Mesenchymal stem cell (in vitro differentiated cells and primary cell): Measurements from ENCODE around the gene AMELX.

ENCODE experiments used
- DNase-seq: peaks from one replicate; pipeline ENCODE4 v3.0.0-alpha.2; 2013
- H2AFZ ChIP-seq: one replicate; pipeline ENCODE4 v1.6.1; 2013; ENCODE audit warnings: low read depth, mild to moderate bottlenecking, control low read depth, inconsistent platforms, low read length, moderate library complexity
- H2AK5ac ChIP-seq: 2 replicates; pipeline ENCODE4 v1.6.1; 2013; ENCODE audit warnings: low read length, moderate library complexity, mild to moderate bottlenecking, inconsistent platforms; ENCODE audit not compliant: severe bottlenecking
- H2BK120ac ChIP-seq: one replicate; pipeline ENCODE4 v1.6.1; 2013; ENCODE audit warnings: low read depth, mild to moderate bottlenecking, inconsistent platforms, low read length, moderate library complexity
- H2BK12ac ChIP-seq, 2 experiments: one replicate each; pipeline ENCODE4 v1.6.1; 2013; ENCODE audit warnings: inconsistent platforms in 2 of 2, low read length in 2 of 2, mild to moderate bottlenecking in 2 of 2, moderate library complexity in 2 of 2, control low read depth in 1 of 2
- H2BK15ac ChIP-seq: one replicate; pipeline ENCODE4 v1.6.1; 2013; ENCODE audit warnings: mild to moderate bottlenecking, low read depth, inconsistent platforms; ENCODE audit not compliant: poor library complexity, severe bottlenecking
- H2BK5ac ChIP-seq: 2 replicates; pipeline ENCODE4 v1.6.1; 2013; ENCODE audit warnings: low read depth, mild to moderate bottlenecking, low read length, control low read depth, inconsistent platforms; ENCODE audit not compliant: poor library complexity, severe bottlenecking
- H3K14ac ChIP-seq, 2 experiments: one replicate each; pipeline ENCODE4 v1.6.1; 2013; ENCODE audit warnings: inconsistent platforms in 2 of 2, low read length in 2 of 2, control low read depth in 1 of 2, mild to moderate bottlenecking in 1 of 2, moderate library complexity in 1 of 2
- H3K18ac ChIP-seq, 2 experiments: one replicate each; pipeline ENCODE4 v1.6.1; 2013; ENCODE audit warnings: inconsistent platforms in 2 of 2, low read length in 2 of 2, control low read depth in 1 of 2, low read depth in 1 of 2, mild to moderate bottlenecking in 1 of 2
- H3K23ac ChIP-seq, 2 experiments: one replicate each; pipeline ENCODE4 v1.6.1; 2013; ENCODE audit warnings: inconsistent platforms in 2 of 2, low read length in 2 of 2, mild to moderate bottlenecking in 2 of 2, moderate library complexity in 2 of 2, control low read depth in 1 of 2
- H3K27ac ChIP-seq: 2 replicates; pipeline ENCODE4 v1.5.1; 2013; ENCODE audit warnings: mild to moderate bottlenecking, moderate library complexity, low read length, control low read depth, inconsistent platforms; ENCODE audit not compliant: poor library complexity, severe bottlenecking
- H3K27me3 ChIP-seq, 2 experiments: 2 replicates each; pipeline versions ENCODE4 v1.6.1 to v1.7.0; 2013; ENCODE audit warnings: low read length in 2 of 2, mild to moderate bottlenecking in 2 of 2, moderate library complexity in 2 of 2, control low read depth in 1 of 2, inconsistent platforms in 1 of 2; ENCODE audit not compliant: control insufficient read depth in 1 of 2, insufficient read depth in 1 of 2
- H3K36me3 ChIP-seq, 2 experiments: 2 replicates each; pipeline versions ENCODE4 v1.6.1 to v1.7.0; 2013; ENCODE audit warnings: low read length in 2 of 2, control low read depth in 1 of 2, inconsistent platforms in 1 of 2, low read depth in 1 of 2, mild to moderate bottlenecking in 1 of 2; ENCODE audit not compliant: insufficient read depth in 2 of 2, control insufficient read depth in 1 of 2
- H3K4ac ChIP-seq, 2 experiments: one replicate each; pipeline ENCODE4 v1.6.1; 2013; ENCODE audit warnings: inconsistent platforms in 2 of 2, low read length in 2 of 2, mild to moderate bottlenecking in 2 of 2, moderate library complexity in 2 of 2, control low read depth in 1 of 2, low read depth in 1 of 2
- H3K4me1 ChIP-seq: 2 replicates; pipeline ENCODE4 v1.6.1; 2013; ENCODE audit warnings: low read depth, low read length, control low read depth; ENCODE audit not compliant: control insufficient read depth, insufficient read depth
- H3K4me2 ChIP-seq: 2 replicates; pipeline ENCODE4 v1.6.1; 2013; ENCODE audit warnings: low read length, mild to moderate bottlenecking, inconsistent platforms; ENCODE audit not compliant: poor library complexity, severe bottlenecking
- H3K4me3 ChIP-seq, 2 experiments: 2 replicates each; pipeline versions ENCODE4 v1.5.1 to v1.7.0; 2013; ENCODE audit warnings: low read length in 2 of 2, mild to moderate bottlenecking in 2 of 2, control low read depth in 1 of 2, low read depth in 1 of 2; ENCODE audit not compliant: insufficient read depth in 1 of 2
- H3K79me1 ChIP-seq: replicated peaks from 2 replicates; pipeline ENCODE4 v1.6.1; 2013; ENCODE audit warnings: mild to moderate bottlenecking, control low read depth, low read length, inconsistent platforms; ENCODE audit not compliant: poor library complexity, severe bottlenecking
- H3K9ac ChIP-seq: 2 replicates; pipeline ENCODE4 v1.7.0; 2013; ENCODE audit warnings: mild to moderate bottlenecking, low read length, moderate library complexity
- H3K9me3 ChIP-seq: 2 replicates; pipeline ENCODE4 v1.7.0; 2013; ENCODE audit warnings: mild to moderate bottlenecking, low read length; ENCODE audit not compliant: control insufficient read depth
- H4K8ac ChIP-seq: one replicate; pipeline ENCODE4 v1.6.1; 2013; ENCODE audit warnings: inconsistent platforms, mild to moderate bottlenecking, low read length, moderate library complexity
- H4K91ac ChIP-seq: one replicate; pipeline ENCODE4 v1.6.1; 2013; ENCODE audit warnings: mild to moderate bottlenecking, low read length, inconsistent platforms
- WGBS: methylation state at CpG from one replicate; pipeline ENCODE4 v1.1.7; 2013; ENCODE audit warnings: mixed read lengths; 5-methylcytosine and 5-hydroxymethylcytosine counted together

The AMELX gene

DNA sequence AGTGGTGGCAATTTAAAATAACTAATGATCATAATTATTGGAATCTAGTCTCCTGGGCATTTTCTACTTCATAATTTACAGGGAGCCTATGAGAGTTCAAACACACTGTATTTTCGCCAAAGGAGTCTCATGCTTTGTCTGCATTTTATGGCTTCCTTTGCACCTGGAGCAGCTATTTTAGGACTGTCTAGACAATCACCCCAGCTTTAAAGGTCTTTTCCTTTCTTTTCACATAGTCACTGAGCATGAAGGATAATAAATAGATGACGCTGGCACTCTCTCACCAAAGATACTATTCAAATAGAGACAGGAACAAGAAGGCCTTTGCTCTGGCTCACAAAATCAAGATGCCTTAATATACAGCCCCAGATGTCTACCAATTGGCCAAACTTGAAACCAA, 43.0 kb downstream of the AMELX start:
- Histone ChIP-seq H3K36me3 (no peaks in the 10 kb centered on the region), H3K18ac (no peak overlapping the region), H2BK5ac (no peak overlapping the region), H3K27ac (no peak overlapping the region), H4K8ac (no peak overlapping the region), H2BK15ac (no peak overlapping the region), H3K4ac (no peak overlapping the region), H2BK120ac (no peak overlapping the region), H3K4me1 (no peaks in the 10 kb centered on the region), H3K27me3 (no peaks in the 10 kb centered on the region), H2AFZ (no peak overlapping the region), H2BK12ac (no peak overlapping the region), H2AK5ac (no peak overlapping the region), H3K23ac (no peak overlapping the region), H3K79me1 (no peaks in the 10 kb centered on the region), H3K4me3 (no peak overlapping the region), H3K14ac (no peak overlapping the region), H3K9ac (no peak overlapping the region), H4K91ac (no peak overlapping the region), H3K9me3 (no peaks in the 10 kb centered on the region), H3K4me2 (no peak overlapping the region)
- DNase-seq, result no peak
- 94% methylated on average over 2 of the region's 2 CpGs for WGBS

- Histone ChIP-seq H3K27ac (no peak overlapping the region), H3K23ac (no peak overlapping the region)
- no CpG with 5 or more reads among the region's 1 CpG for WGBS
Measured at GRCh38 chrX:11337292-11338009, 44.2 kb downstream of the AMELX start.

GRCh38 chrX:11341274-11342201, 48.3 kb downstream of the AMELX start:
- Histone ChIP-seq H3K27ac (no peak overlapping the region), H3K9ac (peak overlapping the region; percentile 93), H2BK120ac (no peak overlapping the region), H3K79me1 (no peaks in the 10 kb centered on the region), H3K4me1 (no peaks in the 10 kb centered on the region), H2BK12ac (no peak overlapping the region), H3K4me3 (no peak overlapping the region), H4K91ac (no peak overlapping the region), H2BK5ac (no peak overlapping the region), H2AK5ac (no peak overlapping the region), H3K23ac (no peak overlapping the region), H2BK15ac (no peak overlapping the region), H3K18ac (no peak overlapping the region), H3K4ac (no peak overlapping the region), H4K8ac (no peak overlapping the region), H3K36me3 (no peaks in the 10 kb centered on the region), H3K14ac (no peak overlapping the region), H3K9me3 (no peaks in the 10 kb centered on the region), H3K27me3 (no peaks in the 10 kb centered on the region), H2AFZ (no peak overlapping the region), H3K4me2 (no peak overlapping the region)
- DNase-seq, result peak; percentile 86
- 0% methylated on average over 2 of the region's 10 CpGs for WGBS

More at GRCh38 chrX:11337292-11338009, 44.2 kb downstream of the AMELX start:
- Histone ChIP-seq H2BK120ac (no peak overlapping the region), H2AK5ac (no peak overlapping the region), H2BK5ac (no peak overlapping the region), H3K4me2 (no peak overlapping the region), H4K91ac (no peak overlapping the region), H2BK15ac (no peak overlapping the region), H2BK12ac (no peak overlapping the region), H3K79me1 (no peaks in the 10 kb centered on the region), H3K36me3 (no peaks in the 10 kb centered on the region), H3K4me1 (no peaks in the 10 kb centered on the region), H3K18ac (no peak overlapping the region), H3K14ac (no peak overlapping the region), H3K4me3 (no peak overlapping the region), H4K8ac (no peak overlapping the region), H3K9me3 (no peaks in the 10 kb centered on the region), H2AFZ (no peak overlapping the region), H3K4ac (no peak overlapping the region), H3K27me3 (no peaks in the 10 kb centered on the region), H3K9ac (no peak overlapping the region)
- DNase-seq, result no peak

DNA sequence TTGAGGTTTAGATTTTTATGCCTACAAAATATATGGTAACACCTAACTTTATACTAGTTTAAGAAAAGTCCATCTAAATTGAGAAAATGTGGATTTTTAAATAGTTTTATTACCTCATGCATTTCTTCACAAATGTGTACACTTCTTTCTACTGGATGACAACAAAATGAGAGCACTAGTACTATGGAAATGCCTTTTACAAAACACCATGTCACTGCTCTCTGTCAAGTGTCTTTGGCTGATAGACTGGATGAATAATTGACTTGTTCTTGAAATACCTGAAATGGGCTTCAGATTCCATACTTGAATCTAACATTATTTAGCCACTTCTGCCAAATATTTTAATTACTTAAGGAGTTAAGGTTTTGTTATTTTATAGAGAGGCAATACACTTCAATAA, 49.5 kb downstream of the AMELX start:
- H3K18ac ChIP-seq, result no peak overlapping the region
- no peaks in the 10 kb centered on the region for H3K9me3 ChIP-seq
- H3K23ac ChIP-seq, result no peak overlapping the region
- no peaks in the 10 kb centered on the region for H3K27me3 ChIP-seq
- no peak overlapping the region for H3K4me3 ChIP-seq
- H4K8ac ChIP-seq, result no peak overlapping the region
- no peak overlapping the region for H3K27ac ChIP-seq
- H3K4me2 ChIP-seq, result no peak overlapping the region
- no peak overlapping the region for H2BK120ac ChIP-seq
- no peak overlapping the region for H2BK15ac ChIP-seq
- peak overlapping the region; percentile 93 for H3K9ac ChIP-seq
- H3K4ac ChIP-seq, result no peak overlapping the region
- no peak overlapping the region for H2AK5ac ChIP-seq
- H2BK5ac ChIP-seq, result no peak overlapping the region
- DNase-seq, result no peak
- H3K14ac ChIP-seq, result no peak overlapping the region
- no peak overlapping the region for H4K91ac ChIP-seq
- H3K79me1 ChIP-seq, result no peaks in the 10 kb centered on the region
- no peaks in the 10 kb centered on the region for H3K36me3 ChIP-seq
- H3K4me1 ChIP-seq, result no peaks in the 10 kb centered on the region
- no peak overlapping the region for H2AFZ ChIP-seq
- no peak overlapping the region for H2BK12ac ChIP-seq
